ENCODE data around the gene HORMAD2. TPM values are rescaled to one million over a fixed set of nuclear protein-coding genes. Genes with fewer than 3 reads are reported as not detected.

HORMAD2 gene
- total and polyA plus RNA-seq, 9 of the 15 experiments (the other 6 are each of a cell fraction or from before 2014, with no cell fraction given), result not detected

DNA sequence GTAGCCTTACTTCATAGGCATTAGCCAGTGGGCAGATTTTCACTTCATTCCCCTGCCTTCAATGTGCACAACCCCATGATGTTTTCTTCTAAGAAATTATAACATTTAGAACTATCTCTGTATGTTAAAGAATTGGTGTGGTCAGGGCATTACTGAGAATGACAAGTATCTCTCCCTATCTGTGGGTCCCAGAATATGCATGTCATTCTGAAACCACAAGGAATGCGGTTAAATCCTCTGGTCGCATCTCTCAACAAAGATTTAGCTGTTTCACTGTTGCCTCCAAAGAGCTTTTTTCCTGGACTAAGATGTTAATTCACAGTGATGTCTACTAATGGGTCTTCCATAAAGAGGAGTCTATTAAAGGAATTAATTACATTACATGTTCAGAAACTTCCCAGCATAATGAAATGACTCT is 103.6 kb downstream of the HORMAD2 start (continued):
- TF ChIP-seq JUND (IDR thresholded peaks at IDR 0.05; ENCODE audit: borderline replicate concordance, low read depth, low read length) (peak; percentile 59; the same call in 1 of the 2 replicates), JUND (tag; IDR thresholded peaks at IDR 0.05; ENCODE audit: borderline replicate concordance, low read depth, low read length) (peak; percentile 44; the same call in 1 of the 3 replicates), ATF7 (IDR thresholded peaks at IDR 0.05) (0 out of 2 replicates have a peak, but pooled peaks have one; percentile 13), SRSF9 (IDR thresholded peaks at IDR 0.05; ENCODE audit: borderline replicate concordance, low read depth, low read length) (no peak), ZBTB8A (IDR thresholded peaks at IDR 0.05; ENCODE audit: partially characterized antibody) (no peak), ZNF436 (CRISPR knock-in tag; IDR thresholded peaks at IDR 0.05) (no peak), MXI1 (IDR thresholded peaks at IDR 0.05; ENCODE audit: low read depth, low read length) (no peak), ZSCAN32 (CRISPR knock-in tag; IDR thresholded peaks at IDR 0.05) (no peak), TEAD4 (IDR thresholded peaks at IDR 0.05; ENCODE audit: low read length) (peak; percentile 94), TEAD4 (CRISPR knock-in tag; IDR thresholded peaks at IDR 0.05; ENCODE audit: borderline replicate concordance) (no peak), PHB2 (IDR thresholded peaks at IDR 0.05; ENCODE audit: low read depth) (no peak), ELF4 (CRISPR knock-in tag; IDR thresholded peaks at IDR 0.05) (no peak), HNRNPK (IDR thresholded peaks at IDR 0.05; ENCODE audit: low read depth, low read length, poor library complexity, severe bottlenecking) (no peak), RBFOX2 (IDR thresholded peaks at IDR 0.05; ENCODE audit: low read depth, low read length) (no peak), PHF8 (IDR thresholded peaks at IDR 0.05; ENCODE audit: borderline replicate concordance, low read length) (no peak), RBM17 (IDR thresholded peaks at IDR 0.05; ENCODE audit: borderline replicate concordance, low read depth, low read length) (no peak)
- TF ChIP-seq, protein P1, sequence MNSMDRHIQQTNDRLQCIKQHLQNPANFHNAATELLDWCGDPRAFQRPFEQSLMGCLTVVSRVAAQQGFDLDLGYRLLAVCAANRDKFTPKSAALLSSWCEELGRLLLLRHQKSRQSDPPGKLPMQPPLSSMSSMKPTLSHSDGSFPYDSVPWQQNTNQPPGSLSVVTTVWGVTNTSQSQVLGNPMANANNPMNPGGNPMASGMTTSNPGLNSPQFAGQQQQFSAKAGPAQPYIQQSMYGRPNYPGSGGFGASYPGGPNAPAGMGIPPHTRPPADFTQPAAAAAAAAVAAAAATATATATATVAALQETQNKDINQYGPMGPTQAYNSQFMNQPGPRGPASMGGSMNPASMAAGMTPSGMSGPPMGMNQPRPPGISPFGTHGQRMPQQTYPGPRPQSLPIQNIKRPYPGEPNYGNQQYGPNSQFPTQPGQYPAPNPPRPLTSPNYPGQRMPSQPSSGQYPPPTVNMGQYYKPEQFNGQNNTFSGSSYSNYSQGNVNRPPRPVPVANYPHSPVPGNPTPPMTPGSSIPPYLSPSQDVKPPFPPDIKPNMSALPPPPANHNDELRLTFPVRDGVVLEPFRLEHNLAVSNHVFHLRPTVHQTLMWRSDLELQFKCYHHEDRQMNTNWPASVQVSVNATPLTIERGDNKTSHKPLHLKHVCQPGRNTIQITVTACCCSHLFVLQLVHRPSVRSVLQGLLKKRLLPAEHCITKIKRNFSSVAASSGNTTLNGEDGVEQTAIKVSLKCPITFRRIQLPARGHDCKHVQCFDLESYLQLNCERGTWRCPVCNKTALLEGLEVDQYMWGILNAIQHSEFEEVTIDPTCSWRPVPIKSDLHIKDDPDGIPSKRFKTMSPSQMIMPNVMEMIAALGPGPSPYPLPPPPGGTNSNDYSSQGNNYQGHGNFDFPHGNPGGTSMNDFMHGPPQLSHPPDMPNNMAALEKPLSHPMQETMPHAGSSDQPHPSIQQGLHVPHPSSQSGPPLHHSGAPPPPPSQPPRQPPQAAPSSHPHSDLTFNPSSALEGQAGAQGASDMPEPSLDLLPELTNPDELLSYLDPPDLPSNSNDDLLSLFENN (IDR thresholded peaks at IDR 0.05; ENCODE audit: low read depth in 2 of 2, low read length in 2 of 2), result no peak
- TF ChIP-seq, protein P2, sequence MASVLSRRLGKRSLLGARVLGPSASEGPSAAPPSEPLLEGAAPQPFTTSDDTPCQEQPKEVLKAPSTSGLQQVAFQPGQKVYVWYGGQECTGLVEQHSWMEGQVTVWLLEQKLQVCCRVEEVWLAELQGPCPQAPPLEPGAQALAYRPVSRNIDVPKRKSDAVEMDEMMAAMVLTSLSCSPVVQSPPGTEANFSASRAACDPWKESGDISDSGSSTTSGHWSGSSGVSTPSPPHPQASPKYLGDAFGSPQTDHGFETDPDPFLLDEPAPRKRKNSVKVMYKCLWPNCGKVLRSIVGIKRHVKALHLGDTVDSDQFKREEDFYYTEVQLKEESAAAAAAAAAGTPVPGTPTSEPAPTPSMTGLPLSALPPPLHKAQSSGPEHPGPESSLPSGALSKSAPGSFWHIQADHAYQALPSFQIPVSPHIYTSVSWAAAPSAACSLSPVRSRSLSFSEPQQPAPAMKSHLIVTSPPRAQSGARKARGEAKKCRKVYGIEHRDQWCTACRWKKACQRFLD (CRISPR knock-in tag; IDR thresholded peaks at IDR 0.05), result no peak
- TF ChIP-seq, protein P3, sequence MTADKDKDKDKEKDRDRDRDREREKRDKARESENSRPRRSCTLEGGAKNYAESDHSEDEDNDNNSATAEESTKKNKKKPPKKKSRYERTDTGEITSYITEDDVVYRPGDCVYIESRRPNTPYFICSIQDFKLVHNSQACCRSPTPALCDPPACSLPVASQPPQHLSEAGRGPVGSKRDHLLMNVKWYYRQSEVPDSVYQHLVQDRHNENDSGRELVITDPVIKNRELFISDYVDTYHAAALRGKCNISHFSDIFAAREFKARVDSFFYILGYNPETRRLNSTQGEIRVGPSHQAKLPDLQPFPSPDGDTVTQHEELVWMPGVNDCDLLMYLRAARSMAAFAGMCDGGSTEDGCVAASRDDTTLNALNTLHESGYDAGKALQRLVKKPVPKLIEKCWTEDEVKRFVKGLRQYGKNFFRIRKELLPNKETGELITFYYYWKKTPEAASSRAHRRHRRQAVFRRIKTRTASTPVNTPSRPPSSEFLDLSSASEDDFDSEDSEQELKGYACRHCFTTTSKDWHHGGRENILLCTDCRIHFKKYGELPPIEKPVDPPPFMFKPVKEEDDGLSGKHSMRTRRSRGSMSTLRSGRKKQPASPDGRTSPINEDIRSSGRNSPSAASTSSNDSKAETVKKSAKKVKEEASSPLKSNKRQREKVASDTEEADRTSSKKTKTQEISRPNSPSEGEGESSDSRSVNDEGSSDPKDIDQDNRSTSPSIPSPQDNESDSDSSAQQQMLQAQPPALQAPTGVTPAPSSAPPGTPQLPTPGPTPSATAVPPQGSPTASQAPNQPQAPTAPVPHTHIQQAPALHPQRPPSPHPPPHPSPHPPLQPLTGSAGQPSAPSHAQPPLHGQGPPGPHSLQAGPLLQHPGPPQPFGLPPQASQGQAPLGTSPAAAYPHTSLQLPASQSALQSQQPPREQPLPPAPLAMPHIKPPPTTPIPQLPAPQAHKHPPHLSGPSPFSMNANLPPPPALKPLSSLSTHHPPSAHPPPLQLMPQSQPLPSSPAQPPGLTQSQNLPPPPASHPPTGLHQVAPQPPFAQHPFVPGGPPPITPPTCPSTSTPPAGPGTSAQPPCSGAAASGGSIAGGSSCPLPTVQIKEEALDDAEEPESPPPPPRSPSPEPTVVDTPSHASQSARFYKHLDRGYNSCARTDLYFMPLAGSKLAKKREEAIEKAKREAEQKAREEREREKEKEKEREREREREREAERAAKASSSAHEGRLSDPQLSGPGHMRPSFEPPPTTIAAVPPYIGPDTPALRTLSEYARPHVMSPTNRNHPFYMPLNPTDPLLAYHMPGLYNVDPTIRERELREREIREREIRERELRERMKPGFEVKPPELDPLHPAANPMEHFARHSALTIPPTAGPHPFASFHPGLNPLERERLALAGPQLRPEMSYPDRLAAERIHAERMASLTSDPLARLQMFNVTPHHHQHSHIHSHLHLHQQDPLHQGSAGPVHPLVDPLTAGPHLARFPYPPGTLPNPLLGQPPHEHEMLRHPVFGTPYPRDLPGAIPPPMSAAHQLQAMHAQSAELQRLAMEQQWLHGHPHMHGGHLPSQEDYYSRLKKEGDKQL (CRISPR knock-in tag; IDR thresholded peaks at IDR 0.05; ENCODE audit: borderline replicate concordance), result no peak
